GM12801 (cell line): ENCODE results near the gene EEPD1.

Experiments
- TF ChIP-seq, protein P1 (sequence below): IDR thresholded peaks from one replicate; pipeline ENCODE4 v1.5.1; 2011; ENCODE audit warnings: control low read depth; ENCODE audit not compliant: insufficient read length; ENCODE audit errors: extremely low read depth

EEPD1 gene

DNA sequence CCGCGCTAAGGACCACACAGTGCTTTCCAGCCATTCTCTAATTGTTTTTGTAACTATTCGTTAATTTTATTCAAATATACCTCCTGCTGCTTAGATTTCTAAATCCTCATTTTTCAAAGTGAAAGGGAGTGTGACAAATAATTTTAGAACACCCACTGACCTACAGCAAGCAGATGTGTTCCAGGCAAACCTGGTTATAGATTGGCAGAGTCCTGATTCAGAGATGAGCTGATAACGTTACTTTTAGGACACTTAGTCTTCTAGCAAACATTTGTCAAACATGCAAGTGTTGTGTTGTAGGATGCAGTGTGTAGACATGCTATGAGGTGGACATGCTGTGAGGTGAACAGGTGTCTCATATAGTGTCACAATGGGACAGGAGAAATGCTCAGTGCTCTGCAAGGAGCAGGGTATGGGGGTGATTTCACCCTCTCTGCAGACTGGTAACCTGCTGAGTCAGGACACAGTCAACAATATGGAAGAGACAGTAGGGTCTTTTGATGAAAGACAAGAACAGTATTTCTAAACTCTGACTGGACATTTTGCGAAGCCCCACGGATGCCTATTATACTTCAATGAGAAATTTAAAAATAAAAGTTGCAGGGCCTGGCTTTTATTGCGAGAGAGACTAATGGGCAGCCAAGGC lies 144.4 kb downstream of the EEPD1 start:
- TF ChIP-seq, protein P1, sequence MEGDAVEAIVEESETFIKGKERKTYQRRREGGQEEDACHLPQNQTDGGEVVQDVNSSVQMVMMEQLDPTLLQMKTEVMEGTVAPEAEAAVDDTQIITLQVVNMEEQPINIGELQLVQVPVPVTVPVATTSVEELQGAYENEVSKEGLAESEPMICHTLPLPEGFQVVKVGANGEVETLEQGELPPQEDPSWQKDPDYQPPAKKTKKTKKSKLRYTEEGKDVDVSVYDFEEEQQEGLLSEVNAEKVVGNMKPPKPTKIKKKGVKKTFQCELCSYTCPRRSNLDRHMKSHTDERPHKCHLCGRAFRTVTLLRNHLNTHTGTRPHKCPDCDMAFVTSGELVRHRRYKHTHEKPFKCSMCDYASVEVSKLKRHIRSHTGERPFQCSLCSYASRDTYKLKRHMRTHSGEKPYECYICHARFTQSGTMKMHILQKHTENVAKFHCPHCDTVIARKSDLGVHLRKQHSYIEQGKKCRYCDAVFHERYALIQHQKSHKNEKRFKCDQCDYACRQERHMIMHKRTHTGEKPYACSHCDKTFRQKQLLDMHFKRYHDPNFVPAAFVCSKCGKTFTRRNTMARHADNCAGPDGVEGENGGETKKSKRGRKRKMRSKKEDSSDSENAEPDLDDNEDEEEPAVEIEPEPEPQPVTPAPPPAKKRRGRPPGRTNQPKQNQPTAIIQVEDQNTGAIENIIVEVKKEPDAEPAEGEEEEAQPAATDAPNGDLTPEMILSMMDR, result no peak

DNA sequence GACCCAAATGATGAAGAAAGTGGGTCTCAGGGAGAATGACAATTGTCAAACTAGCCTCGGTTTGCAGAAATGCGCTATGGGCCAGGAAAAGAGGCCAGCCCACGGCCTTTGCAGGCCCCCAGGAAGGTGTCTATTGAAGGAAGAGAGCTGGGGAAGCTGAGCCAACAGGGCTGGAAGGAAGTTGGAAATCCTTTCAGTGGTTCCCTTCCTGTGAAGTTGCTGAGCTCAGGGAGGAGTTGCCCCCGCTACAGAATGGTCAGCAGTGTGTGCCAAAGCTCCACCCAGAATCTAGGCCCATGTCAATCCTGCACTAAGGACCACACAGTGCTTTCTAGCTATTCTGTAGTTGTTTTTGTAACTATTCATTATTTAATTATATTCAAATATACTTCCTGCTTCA lies 145.1 kb downstream of the EEPD1 start:
- TF ChIP-seq, protein P1, result no peak

DNA sequence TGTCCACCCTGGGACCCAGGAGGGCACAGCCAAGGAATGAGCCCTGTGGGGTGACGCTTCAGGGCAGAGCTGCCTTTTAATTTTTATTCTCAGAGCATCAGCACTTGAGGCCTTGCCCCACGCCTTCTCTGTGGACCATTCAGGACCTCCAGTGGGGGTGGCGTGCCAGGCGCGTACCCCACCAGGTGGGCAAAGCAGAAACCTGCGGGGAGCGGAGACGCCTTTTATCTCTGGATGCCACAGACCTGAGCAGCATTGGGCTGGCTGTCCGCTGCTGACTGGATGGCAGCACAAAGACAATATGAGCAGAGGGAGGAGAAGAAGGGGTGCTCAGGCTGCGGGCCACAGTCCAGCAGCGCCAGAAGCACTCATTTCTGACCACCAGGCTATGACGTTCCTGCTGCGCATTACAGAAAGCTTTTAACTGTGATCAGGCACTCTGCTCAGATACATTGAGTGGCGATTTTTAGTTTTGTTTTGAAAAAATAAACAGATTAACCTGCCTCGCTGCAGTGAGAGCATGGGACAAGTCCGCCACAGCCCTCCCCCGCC lies 146.2 kb downstream of the EEPD1 start:
- TF ChIP-seq, protein P1, result no peak

DNA sequence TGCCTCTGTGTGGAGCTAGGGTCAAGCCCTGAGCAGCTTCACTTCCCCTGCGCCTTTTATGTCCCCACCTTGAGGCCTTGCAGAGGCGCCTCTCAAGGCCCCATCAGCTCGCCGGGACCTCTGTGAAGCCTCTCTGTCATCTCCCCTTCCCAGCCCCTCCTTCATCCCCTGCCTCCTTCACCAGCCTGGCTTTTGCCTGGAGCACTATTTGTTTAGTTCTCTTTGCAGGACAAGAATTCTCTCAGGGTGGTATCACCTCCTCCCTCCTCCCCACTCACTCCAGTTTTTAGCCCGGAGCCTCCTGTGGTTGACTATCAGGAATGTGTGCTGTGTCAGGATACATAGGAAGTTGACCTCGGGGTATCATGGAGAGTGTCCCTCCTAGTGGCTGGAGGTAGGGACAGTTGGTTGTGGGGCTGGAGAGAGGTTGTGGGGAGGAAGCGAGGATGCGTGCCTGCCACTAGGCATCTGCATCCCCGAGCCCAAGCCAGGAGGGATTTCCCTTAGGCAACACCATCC lies 146.8 kb downstream of the EEPD1 start:
- TF ChIP-seq, protein P1, result no peak

DNA sequence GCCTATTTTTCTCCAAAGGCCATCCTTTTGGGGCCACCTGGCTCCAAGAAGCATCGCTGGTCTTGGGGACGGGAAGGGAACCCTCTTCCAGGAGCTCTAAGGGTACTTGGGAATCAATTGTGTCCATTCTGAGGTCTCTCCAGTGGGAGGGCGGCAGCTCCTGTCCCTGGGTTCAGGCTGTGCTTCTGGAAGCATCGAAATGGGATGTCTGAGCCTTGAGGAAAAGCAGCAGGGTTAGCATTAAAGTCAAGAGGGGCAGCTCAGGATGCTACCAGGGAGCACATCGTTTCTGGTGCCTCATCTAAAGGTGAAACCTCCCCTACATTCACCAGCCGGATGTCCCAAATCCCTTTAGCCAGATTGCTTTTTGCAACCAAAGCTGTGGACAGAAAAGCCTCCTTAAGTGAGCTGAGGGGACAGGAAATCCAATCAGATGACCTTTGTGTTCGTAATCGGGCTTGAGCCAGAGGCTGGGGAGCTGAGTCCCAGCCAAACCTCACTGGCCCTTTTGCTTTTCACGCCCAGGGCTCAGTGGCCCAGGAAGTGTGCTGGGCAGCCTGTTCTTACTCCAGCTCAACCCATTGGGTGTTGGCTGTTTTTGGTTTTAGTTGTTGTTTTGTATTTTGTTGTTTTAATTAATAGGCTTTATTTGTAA lies 147.8 kb downstream of the EEPD1 start:
- TF ChIP-seq, protein P1, result no peak

DNA sequence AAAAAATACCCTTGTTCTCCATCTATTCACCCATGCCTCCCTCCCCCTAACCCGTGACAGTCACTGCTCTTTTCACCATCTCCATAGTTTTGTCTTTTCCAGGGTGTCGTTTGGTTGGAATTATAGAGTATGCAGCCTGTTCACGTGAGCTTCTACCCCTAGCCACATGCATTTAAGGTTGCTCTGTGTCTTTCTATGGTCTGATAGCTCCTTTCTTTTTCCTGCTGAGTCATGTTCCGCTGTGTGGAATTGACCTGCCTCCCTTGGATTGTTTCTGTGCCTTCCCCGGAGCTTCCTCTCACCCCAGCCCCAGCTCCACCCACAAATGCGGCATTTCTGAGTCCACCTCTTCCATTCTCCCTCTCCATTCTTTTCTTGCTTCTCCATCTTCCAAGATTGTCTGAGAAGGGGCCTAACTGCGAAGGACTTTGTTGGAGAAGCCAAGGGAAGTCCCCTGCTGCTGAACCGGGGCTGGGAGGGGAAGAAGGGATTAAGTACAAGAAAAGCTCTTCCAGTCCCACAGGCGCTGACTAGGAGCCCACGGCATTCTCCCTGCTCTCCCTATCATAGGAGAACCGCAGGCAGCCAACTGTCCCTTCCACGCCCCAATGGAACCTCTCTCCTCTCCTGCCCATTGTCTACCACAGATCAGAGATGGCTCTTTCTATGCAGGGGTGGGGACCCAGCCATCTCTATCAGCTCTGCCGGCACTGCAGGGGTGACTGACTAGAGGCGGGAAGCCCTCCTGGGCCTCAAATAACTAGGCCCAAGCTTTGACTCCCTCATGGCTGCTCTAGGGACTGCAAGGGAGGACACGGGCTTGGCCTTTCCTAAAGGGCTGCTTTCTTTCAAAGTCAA lies 149.1 kb downstream of the EEPD1 start:
- TF ChIP-seq, protein P1, result no peak
